ENCODE results near the gene FOLR2. TPM values are rescaled to one million over a fixed set of nuclear protein-coding genes. Genes with fewer than 3 reads are reported as not detected.

FOLR2 gene
- polyA plus RNA-seq, 3 donors, result 54.7 to 63.8 (median 62.6) TPM

DNA sequence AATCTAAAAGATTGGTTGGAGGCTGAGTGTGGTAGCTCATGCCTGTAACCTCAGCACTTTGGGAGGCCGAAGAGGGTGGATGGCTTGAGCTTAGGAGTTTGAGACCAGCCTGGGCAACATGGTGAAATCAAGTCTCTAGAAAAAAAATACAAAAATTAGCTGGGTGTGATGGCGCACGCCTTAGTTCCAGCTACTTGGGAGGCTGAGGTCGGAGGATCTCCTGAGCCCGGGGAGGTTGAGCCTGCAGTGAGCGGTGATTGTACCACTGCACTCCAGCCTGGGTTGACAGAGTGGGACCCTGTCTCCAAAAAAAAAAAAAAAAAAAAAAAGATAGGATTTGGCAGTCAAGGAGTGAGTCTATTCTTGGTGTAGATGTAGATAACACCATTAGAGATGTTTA lies 14.0 kb upstream of the FOLR2 start:
- H3K27me3 ChIP-seq (ENCODE audit: control insufficient read depth in 2 of 2, insufficient read depth in 2 of 2, low read length in 2 of 2), result no peaks in the 10 kb centered on the region
- intact Hi-C loops (cut with micrococcal nuclease), result no loop called here
- H3K4me1 ChIP-seq (ENCODE audit: control insufficient read depth in 1 of 2, insufficient read depth in 2 of 2, low read length in 2 of 2), result peaks cover 41 to 44% of the 10 kb centered on the region in 2 donors
- DNase-seq, result no peak
- no peak overlapping the region for H3K27ac Mint-ChIP-seq
- H3K4me3 ChIP-seq (replicated peaks in 1 of 3; ENCODE audit: low read depth in 2 of 3, low read length in 3 of 3), result no peak overlapping the region
- TF ChIP-seq, protein P1, sequence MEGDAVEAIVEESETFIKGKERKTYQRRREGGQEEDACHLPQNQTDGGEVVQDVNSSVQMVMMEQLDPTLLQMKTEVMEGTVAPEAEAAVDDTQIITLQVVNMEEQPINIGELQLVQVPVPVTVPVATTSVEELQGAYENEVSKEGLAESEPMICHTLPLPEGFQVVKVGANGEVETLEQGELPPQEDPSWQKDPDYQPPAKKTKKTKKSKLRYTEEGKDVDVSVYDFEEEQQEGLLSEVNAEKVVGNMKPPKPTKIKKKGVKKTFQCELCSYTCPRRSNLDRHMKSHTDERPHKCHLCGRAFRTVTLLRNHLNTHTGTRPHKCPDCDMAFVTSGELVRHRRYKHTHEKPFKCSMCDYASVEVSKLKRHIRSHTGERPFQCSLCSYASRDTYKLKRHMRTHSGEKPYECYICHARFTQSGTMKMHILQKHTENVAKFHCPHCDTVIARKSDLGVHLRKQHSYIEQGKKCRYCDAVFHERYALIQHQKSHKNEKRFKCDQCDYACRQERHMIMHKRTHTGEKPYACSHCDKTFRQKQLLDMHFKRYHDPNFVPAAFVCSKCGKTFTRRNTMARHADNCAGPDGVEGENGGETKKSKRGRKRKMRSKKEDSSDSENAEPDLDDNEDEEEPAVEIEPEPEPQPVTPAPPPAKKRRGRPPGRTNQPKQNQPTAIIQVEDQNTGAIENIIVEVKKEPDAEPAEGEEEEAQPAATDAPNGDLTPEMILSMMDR (IDR thresholded peaks at IDR 0.05), result no peak
- H3K4me3 Mint-ChIP-seq, result no peak overlapping the region
- no peaks in the 10 kb centered on the region for H3K36me3 ChIP-seq (replicated peaks in 1 of 2; ENCODE audit: control insufficient read depth in 1 of 2, insufficient read depth in 2 of 2, low read length in 2 of 2)
- H4K20me1 ChIP-seq (ENCODE audit: insufficient read depth, low read length), result no peaks in the 10 kb centered on the region
- H3K9ac ChIP-seq (ENCODE audit: insufficient read depth, low read length, poor library complexity, severe bottlenecking), result no peak overlapping the region
- peaks cover 0 to 2% (median 0%) of the 10 kb centered on the region in 3 donors for H3K27me3 Mint-ChIP-seq (ENCODE audit: low read depth in 3 of 3)
- H3K36me3 Mint-ChIP-seq, result no peaks in the 10 kb centered on the region
- no peak overlapping the region for H3K4me2 ChIP-seq (replicated peaks; ENCODE audit: extremely low read depth, low read length, poor library complexity, severe bottlenecking)
- H3K9me3 ChIP-seq (replicated peaks in 1 of 2; ENCODE audit: control insufficient read depth in 1 of 2, insufficient read depth in 1 of 2, low read length in 2 of 2), result no peaks in the 10 kb centered on the region
- H3K27ac ChIP-seq (ENCODE audit: low read depth in 1 of 2, low read length in 2 of 2), result no peak overlapping the region
- H2AFZ ChIP-seq (ENCODE audit: insufficient read depth, low read depth, low read length, poor library complexity, severe bottlenecking), result no peak overlapping the region
- WGBS (ENCODE audit: insufficient coverage), result 100% methylated on average over 5 of the region's 6 CpGs
- peaks cover 41% of the 10 kb centered on the region for H3K4me1 Mint-ChIP-seq
- peaks cover 0 to 4% (median 0%) of the 10 kb centered on the region in 7 donors for H3K9me3 Mint-ChIP-seq
- H3K79me2 ChIP-seq (ENCODE audit: insufficient read depth, low read length), result no peaks in the 10 kb centered on the region

GRCh38 chr11:72203163-72203562 lies 13.4 kb upstream of the FOLR2 start:
- Histone ChIP-seq H3K79me2 (ENCODE audit: insufficient read depth, low read length) (no peaks in the 10 kb centered on the region), H3K27ac (ENCODE audit: low read depth in 1 of 2, low read length in 2 of 2) (no peak overlapping the region), H2AFZ (ENCODE audit: insufficient read depth, low read depth, low read length, poor library complexity, severe bottlenecking) (no peak overlapping the region), H3K4me1 (ENCODE audit: control insufficient read depth in 1 of 2, insufficient read depth in 2 of 2, low read length in 2 of 2) (peaks cover 47 to 50% of the 10 kb centered on the region in 2 donors), H3K9me3 (replicated peaks in 1 of 2; ENCODE audit: control insufficient read depth in 1 of 2, insufficient read depth in 1 of 2, low read length in 2 of 2) (no peaks in the 10 kb centered on the region), H4K20me1 (ENCODE audit: insufficient read depth, low read length) (no peaks in the 10 kb centered on the region), H3K4me2 (replicated peaks; ENCODE audit: extremely low read depth, low read length, poor library complexity, severe bottlenecking) (no peak overlapping the region), H3K4me3 (replicated peaks in 1 of 3; ENCODE audit: low read depth in 2 of 3, low read length in 3 of 3) (no peak overlapping the region), H3K36me3 (replicated peaks in 1 of 2; ENCODE audit: control insufficient read depth in 1 of 2, insufficient read depth in 2 of 2, low read length in 2 of 2) (no peaks in the 10 kb centered on the region), H3K9ac (ENCODE audit: insufficient read depth, low read length, poor library complexity, severe bottlenecking) (no peak overlapping the region), H3K27me3 (ENCODE audit: control insufficient read depth in 2 of 2, insufficient read depth in 2 of 2, low read length in 2 of 2) (no peaks in the 10 kb centered on the region)
- intact Hi-C loops (cut with micrococcal nuclease), result no loop called here
- 86% methylated on average over 1 of the region's 2 CpGs for WGBS (ENCODE audit: insufficient coverage)
- Mint-ChIP-seq H3K4me3 (no peak overlapping the region), H3K9me3 (peaks cover 0 to 4% (median 0%) of the 10 kb centered on the region in 7 donors), H3K4me1 (peaks cover 47% of the 10 kb centered on the region), H3K27me3 (ENCODE audit: low read depth in 3 of 3) (peaks cover 0 to 2% (median 0%) of the 10 kb centered on the region in 3 donors), H3K36me3 (no peaks in the 10 kb centered on the region), H3K27ac (peak overlapping the region in 1 of 7 donors; percentile 69)
- TF ChIP-seq, protein P1 (IDR thresholded peaks at IDR 0.05), result no peak
- no peak for DNase-seq

All from CD14-positive monocyte (primary cell).